CD14-positive monocyte (primary cell): ENCODE data around the gene TACC2. TPM values are rescaled to one million over a fixed set of nuclear protein-coding genes. Genes with fewer than 3 reads are reported as not detected.

Source experiments
- DNase-seq, 3 donors: peaks; one replicate each; pipeline ENCODE4 v3.0.0-alpha.2; 2011 to 2022
- H2AFZ ChIP-seq: 2 replicates; pipeline ENCODE4 v1.6.0; 2012; ENCODE audit warnings: mild to moderate bottlenecking, low read depth, low read length, inconsistent platforms; ENCODE audit not compliant: insufficient read depth, poor library complexity, severe bottlenecking
- H3K27ac ChIP-seq, 2 donors: 1 replicate in 1 of 2; 2 replicates in 1 of 2; pipeline ENCODE4 v1.5.1; 2012 to 2013; ENCODE audit warnings: low read length in 2 of 2, control low read depth in 1 of 2, inconsistent platforms in 1 of 2, low read depth in 1 of 2, mild to moderate bottlenecking in 1 of 2
- H3K27me3 ChIP-seq, 2 donors: one replicate each; pipeline versions ENCODE4 v1.6.0 to v1.6.1; 2011 to 2013; ENCODE audit warnings: low read length in 2 of 2; ENCODE audit not compliant: control insufficient read depth in 2 of 2, insufficient read depth in 2 of 2
- H3K36me3 ChIP-seq, 2 donors: replicated peaks in 1 of 2; 1 replicate in 1 of 2; 2 replicates in 1 of 2; pipeline versions ENCODE4 v1.5.1 to v1.6.1; 2012 to 2013; ENCODE audit warnings: low read length in 2 of 2, control low read depth in 1 of 2, inconsistent platforms in 1 of 2, mild to moderate bottlenecking in 1 of 2; ENCODE audit not compliant: insufficient read depth in 2 of 2, control insufficient read depth in 1 of 2
- H3K4me1 ChIP-seq, 2 donors: 1 replicate in 1 of 2; 2 replicates in 1 of 2; pipeline versions ENCODE4 v1.5.1 to v1.6.1; 2012 to 2013; ENCODE audit warnings: low read length in 2 of 2, control low read depth in 1 of 2, inconsistent platforms in 1 of 2, mild to moderate bottlenecking in 1 of 2, moderate library complexity in 1 of 2; ENCODE audit not compliant: insufficient read depth in 2 of 2, control insufficient read depth in 1 of 2
- H3K4me2 ChIP-seq: replicated peaks from 2 replicates; pipeline ENCODE3; 2012; ENCODE audit warnings: low read length, moderate library complexity, mild to moderate bottlenecking; ENCODE audit not compliant: poor library complexity, severe bottlenecking; ENCODE audit errors: extremely low read depth
- H3K4me3 ChIP-seq, 3 experiments: fragments of 200-600 bp in 1 of 3; sonication (generic) in 1 of 3; replicated peaks in 1 of 3; 1 replicate in 2 of 3; 2 replicates in 1 of 3; pipeline ENCODE4 v1.5.1; 2011 to 2013; ENCODE audit warnings: low read length in 3 of 3, mild to moderate bottlenecking in 3 of 3, control low read depth in 2 of 3, low read depth in 2 of 3, inconsistent platforms in 1 of 3, moderate library complexity in 1 of 3
- H3K79me2 ChIP-seq: 2 replicates; pipeline ENCODE4 v1.6.0; 2012; ENCODE audit warnings: mild to moderate bottlenecking, control low read depth, inconsistent platforms, low read length, moderate library complexity; ENCODE audit not compliant: insufficient read depth
- H3K9ac ChIP-seq: 2 replicates; pipeline ENCODE4 v1.6.0; 2017; ENCODE audit warnings: low read length, mild to moderate bottlenecking; ENCODE audit not compliant: insufficient read depth, poor library complexity, severe bottlenecking
- H3K9me3 ChIP-seq, 2 donors: replicated peaks in 1 of 2; 1 replicate in 1 of 2; 2 replicates in 1 of 2; pipeline versions ENCODE4 v1.5.1 to v1.6.1; 2012 to 2013; ENCODE audit warnings: low read length in 2 of 2, control low read depth in 1 of 2; ENCODE audit not compliant: control insufficient read depth in 1 of 2, insufficient read depth in 1 of 2
- H4K20me1 ChIP-seq: 2 replicates; pipeline ENCODE4 v1.6.0; 2012; ENCODE audit warnings: mild to moderate bottlenecking, low read length, control low read depth, moderate library complexity; ENCODE audit not compliant: insufficient read depth
- H3K27ac Mint-ChIP-seq, 7 donors: one replicate each; pipeline ENCODE4 v1.8.0; 2020; ENCODE audit warnings: mild to moderate bottlenecking in 7 of 7, mixed read lengths in 7 of 7, moderate library complexity in 6 of 7, inconsistent platforms in 2 of 7
- H3K27me3 Mint-ChIP-seq, 3 donors: one replicate each; pipeline ENCODE4 v1.8.0; 2021 to 2022; ENCODE audit warnings: low read depth in 3 of 3, mild to moderate bottlenecking in 3 of 3, mixed read lengths in 3 of 3, moderate library complexity in 3 of 3, inconsistent platforms in 1 of 3
- H3K36me3 Mint-ChIP-seq, 2 donors: one replicate each; pipeline ENCODE4 v1.8.0; 2020; ENCODE audit warnings: mixed read lengths in 2 of 2, inconsistent platforms in 1 of 2, mild to moderate bottlenecking in 1 of 2
- H3K4me1 Mint-ChIP-seq: one replicate; pipeline ENCODE4 v1.8.0; 2020; ENCODE audit warnings: mild to moderate bottlenecking, mixed read lengths
- H3K4me3 Mint-ChIP-seq, 2 donors: one replicate each; pipeline ENCODE4 v1.8.0; 2020; ENCODE audit warnings: mild to moderate bottlenecking in 2 of 2, mixed read lengths in 2 of 2, moderate library complexity in 1 of 2
- H3K9me3 Mint-ChIP-seq, 7 donors: one replicate each; pipeline ENCODE4 v1.8.0; 2020 to 2022; ENCODE audit warnings: mixed read lengths in 7 of 7, mild to moderate bottlenecking in 6 of 7, moderate library complexity in 6 of 7, inconsistent platforms in 2 of 7
- CTCF ChIP-seq: fragments of 200-600 bp; IDR thresholded peaks from one replicate; pipeline ENCODE4 v1.8.0; 2022; ENCODE audit warnings: antibody characterized with exemption, mild to moderate bottlenecking
- WGBS: methylation state at CpG from one replicate; pipeline ENCODE4 v1.1.5; 2013; ENCODE audit warnings: missing lambda C conversion rate; ENCODE audit not compliant: insufficient coverage; 5-methylcytosine and 5-hydroxymethylcytosine counted together
- intact Hi-C, 2 donors: fragments of 100-400 bp; cut with micrococcal nuclease; formaldehyde crosslinking; loops; one replicate each; pipeline versions ENCODE4 v1.15.0 to v1.15.1; 2023
- polyA plus RNA-seq, 3 donors: library from polyadenylated mRNA; depleted of rRNA in 1 of 3; unstranded in 2 of 3; stranded (reverse) in 1 of 3; fragments of 300-500 nt in 2 of 3; fragments of >200 nt in 1 of 3; fragmentation: Illumina TruSeq in 2 of 3; gene quantifications; 1 replicate in 2 of 3; 2 replicates in 1 of 3; pipeline ENCODE4 v1.2.3, GENCODE V29; 2012 to 2021

The TACC2 gene
- polyA plus RNA-seq, 3 donors = 0.03 TPM; not detected in 2

GRCh38 chr10:122019414-122019975, 30.5 kb downstream of the TACC2 start:
- WGBS = 58% methylated on average over 23 of the region's 24 CpGs
- Histone ChIP-seq H3K9ac (no peak overlapping the region), H3K4me3 (no peak overlapping the region), H3K4me1 (no peaks in the 10 kb centered on the region), H3K79me2 (no peaks in the 10 kb centered on the region), H2AFZ (no peak overlapping the region), H3K9me3 (no peaks in the 10 kb centered on the region), H3K4me2 (no peak overlapping the region), H3K27me3 (peaks cover 0 to 13% of the 10 kb centered on the region in 2 donors), H3K36me3 (no peaks in the 10 kb centered on the region), H4K20me1 (no peaks in the 10 kb centered on the region), H3K27ac (no peak overlapping the region)
- Mint-ChIP-seq H3K9me3 (peaks cover 0 to 5% (median 0%) of the 10 kb centered on the region in 7 donors), H3K27me3 (peaks cover 17 to 20% (median 19%) of the 10 kb centered on the region in 3 donors), H3K4me3 (peak overlapping the region in 1 of 2 donors; percentile 8), H3K27ac (no peak overlapping the region), H3K4me1 (no peaks in the 10 kb centered on the region), H3K36me3 (no peaks in the 10 kb centered on the region)
- DNase-seq = no peak
- TF ChIP-seq CTCF = no peak
- intact Hi-C loops = no loop called here

GRCh38 chr10:122020226-122020625, 31.3 kb downstream of the TACC2 start:
- no peak for TF ChIP-seq CTCF
- intact Hi-C loops = no loop called here
- Histone ChIP-seq H2AFZ (no peak overlapping the region), H3K9ac (no peak overlapping the region), H3K9me3 (no peaks in the 10 kb centered on the region), H3K27ac (no peak overlapping the region), H3K27me3 (peaks cover 0 to 13% of the 10 kb centered on the region in 2 donors), H3K36me3 (no peaks in the 10 kb centered on the region), H3K79me2 (no peaks in the 10 kb centered on the region), H3K4me2 (no peak overlapping the region), H4K20me1 (no peaks in the 10 kb centered on the region), H3K4me1 (no peaks in the 10 kb centered on the region), H3K4me3 (no peak overlapping the region)
- Mint-ChIP-seq H3K36me3 (no peaks in the 10 kb centered on the region), H3K27ac (no peak overlapping the region), H3K4me3 (peak overlapping the region in 1 of 2 donors; percentile 44), H3K27me3 (peaks cover 17 to 20% (median 19%) of the 10 kb centered on the region in 3 donors), H3K9me3 (peaks cover 0 to 5% (median 0%) of the 10 kb centered on the region in 7 donors), H3K4me1 (no peaks in the 10 kb centered on the region)
- 100% methylated on average over 2 of the region's 6 CpGs for WGBS
- DNase-seq = no peak
